SK-N-SH (cell line): ENCODE data around the gene TTC23L.

Experiments
- CTCF ChIP-seq: fragments of 200-600 bp; sonication (generic); IDR thresholded peaks from 2 replicates; pipeline ENCODE4 v1.6.1; 2017; ENCODE audit warnings: antibody characterized with exemption, mild to moderate bottlenecking, moderate library complexity
- ELF1 ChIP-seq: IDR thresholded peaks from 2 replicates; pipeline ENCODE4 v1.4.0; 2012
- EP300 ChIP-seq, 2 experiments: IDR thresholded peaks; 2 replicates each; pipeline versions ENCODE4 v1.4.0 to v1.6.1; 2012; ENCODE audit warnings: borderline replicate concordance in 1 of 2, low read depth in 1 of 2, low read length in 1 of 2
- POLR2AphosphoS5 ChIP-seq: IDR thresholded peaks from 2 replicates; pipeline ENCODE4 v1.6.1; 2012; ENCODE audit warnings: low read depth, low read length
- REST ChIP-seq: IDR thresholded peaks from 2 replicates; pipeline ENCODE4 v1.6.1; 2012; ENCODE audit warnings: mild to moderate bottlenecking, low read depth, low read length, moderate library complexity
- ZBTB33 ChIP-seq: IDR thresholded peaks from 2 replicates; pipeline ENCODE4 v1.4.0; 2012; ENCODE audit warnings: low read depth, borderline replicate concordance

- TF ChIP-seq CTCF (no peak), POLR2AphosphoS5 (no peak), ELF1 (no peak), ZBTB33 (no peak), REST (no peak), EP300 (IDR thresholded peaks at IDR 0.05; ENCODE audit: borderline replicate concordance in 1 of 2, low read depth in 1 of 2, low read length in 1 of 2) (no peak)
Observed at GRCh38 chr5:34876275-34876674, 37.3 kb downstream of the TTC23L start.
